Measurements from ENCODE around the gene SLC31A1.
A peak's percentile ranks its signal among the peaks of the same experiment; 100 is the strongest.

SLC31A1 gene

DNA sequence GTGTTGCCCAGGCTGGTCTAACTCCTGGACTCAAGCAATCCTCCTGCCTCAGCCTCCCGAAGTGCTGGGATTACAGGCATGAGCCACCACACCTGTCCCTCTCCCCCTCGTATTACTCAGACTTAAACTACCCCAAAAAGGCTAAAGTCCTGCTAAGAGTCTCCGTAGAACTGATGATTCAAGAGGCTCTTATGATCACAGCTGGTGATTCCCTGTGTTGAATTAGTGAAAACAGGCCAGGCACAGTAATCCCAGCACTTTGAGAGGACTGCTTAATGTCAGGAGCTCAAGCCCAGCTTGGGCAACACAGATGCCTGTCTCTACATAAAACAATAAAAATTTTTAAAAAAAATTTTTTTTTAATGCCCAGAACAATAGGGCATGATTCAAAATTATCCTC lies 44.8 kb downstream of the SLC31A1 start:
- H3K27ac ChIP-seq, result no peak overlapping the region
- DNase-seq (ENCODE audit: low spot score), result no peak
- POLR2A ChIA-PET (ENCODE audit: low non-redundant PET), result no interaction called here
- no peak for TF ChIP-seq CTCF (conservative IDR thresholded peaks at IDR 0.05; ENCODE audit: low read depth)
- CTCF ChIA-PET, result interaction anchor here (0.7 to 1.0 kb wide), 2 partner anchors 349 to 387 kb away, joined by 3 read pairs; no protein-coding TSS in a partner anchor

- no peak overlapping the region for H3K27ac ChIP-seq
- CTCF ChIA-PET, result no interaction called here
- no peak for DNase-seq (ENCODE audit: low spot score)
- POLR2A ChIA-PET (ENCODE audit: low non-redundant PET), result no interaction called here
- no peak for TF ChIP-seq CTCF (conservative IDR thresholded peaks at IDR 0.05; ENCODE audit: low read depth)
These were observed 46.7 kb downstream of the SLC31A1 start for GRCh38 chr9:113267911-113268566.

GRCh38 chr9:113269355-113269754 lies 48.0 kb downstream of the SLC31A1 start:
- CTCF ChIA-PET, result interaction anchor here (1.0 to 1.1 kb wide), 2 partner anchors 47 to 886 kb away, joined by 3 read pairs; partner anchors contain the start of gene COL27A1
- H3K27ac ChIP-seq, result no peak overlapping the region
- DNase-seq (ENCODE audit: low spot score), result no peak
- no peak for TF ChIP-seq CTCF (conservative IDR thresholded peaks at IDR 0.05; ENCODE audit: low read depth)
- POLR2A ChIA-PET (ENCODE audit: low non-redundant PET), result no interaction called here

- ChIA-PET CTCF (interaction anchor here (1.0 to 1.1 kb wide), 2 partner anchors 48 to 886 kb away, joined by 3 read pairs; partner anchors contain the start of gene COL27A1), POLR2A (ENCODE audit: low non-redundant PET) (no interaction called here)
- no peak overlapping the region for H3K27ac ChIP-seq
- no peak for DNase-seq (ENCODE audit: low spot score)
- no peak for TF ChIP-seq CTCF (conservative IDR thresholded peaks at IDR 0.05; ENCODE audit: low read depth)
These were observed 48.5 kb downstream of the SLC31A1 start for GRCh38 chr9:113269871-113270270.

DNA sequence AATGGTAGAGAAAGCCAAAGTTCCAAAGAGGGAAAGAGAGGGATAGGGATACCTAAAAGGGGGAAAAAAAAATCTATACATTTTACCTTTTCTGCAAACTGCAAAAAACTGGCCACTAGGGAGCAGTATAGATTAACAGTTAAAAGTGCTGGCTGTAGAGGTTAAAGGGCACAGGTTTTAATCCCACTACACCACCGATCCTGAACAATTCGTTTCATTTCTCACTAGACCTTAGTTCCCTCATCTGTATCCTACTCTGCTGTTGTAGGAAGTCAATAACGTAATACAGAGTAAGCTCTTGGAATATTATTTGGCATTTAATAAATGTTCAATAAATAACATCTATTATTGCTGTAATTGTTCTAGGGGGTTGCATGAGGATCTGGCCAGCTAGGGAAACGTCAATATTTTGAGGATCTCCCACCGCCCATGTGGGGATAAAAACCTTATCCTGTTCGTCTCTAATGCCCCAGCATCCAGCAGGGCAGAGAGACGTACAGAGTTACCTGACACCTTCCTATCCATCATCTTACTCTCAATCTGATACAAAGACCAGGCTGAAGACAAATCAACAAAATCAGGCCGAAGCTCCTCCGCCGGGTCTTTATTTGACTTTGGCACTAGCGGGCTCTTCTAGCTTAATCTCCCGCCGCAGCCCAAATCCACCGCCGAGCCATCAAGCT lies 53.3 kb downstream of the SLC31A1 start:
- CTCF ChIA-PET, result interaction anchor here (0.5 to 2.0 kb wide), 22 partner anchors 9 to 1584 kb away, joined by 3 to 8 read pairs (median 3); partner anchors contain the start of genes ALAD and SLC31A1
- H3K27ac ChIP-seq, result peak overlapping the region; percentile 84
- TF ChIP-seq CTCF (conservative IDR thresholded peaks at IDR 0.05; ENCODE audit: low read depth), result peak; percentile 95
- POLR2A ChIA-PET (ENCODE audit: low non-redundant PET), result interaction anchor here (0.9 to 1.2 kb wide), 5 partner anchors 21 to 383 kb away, joined by 3 to 6 read pairs (median 4); partner anchors contain the start of genes FKBP15, SLC31A1 and WDR31
- DNase-seq (ENCODE audit: low spot score), result peak; percentile 80
